SK-N-SH treated with all-trans-retinoic acid at 6 μM for 48 hours (cell line): ENCODE data around the gene SBF2.

Source experiments
- ATAC-seq: fragments of 200-7000 bp; cut with Tn5 transposase; 3 replicates; pipeline ENCODE4 v1.9.1; 2020; ENCODE audit warnings: mild to moderate bottlenecking, moderate library complexity
- ARNTL ChIP-seq: fragments of 450-650 bp; formaldehyde crosslinking; IDR thresholded peaks from 2 replicates; pipeline ENCODE4 v1.5.0; 2020; ENCODE audit warnings: low read depth, mild to moderate bottlenecking, moderate library complexity, borderline replicate concordance
- BACH2 ChIP-seq: fragments of 250-450 bp; sonication (Bioruptor Pico); IDR thresholded peaks from 2 replicates; pipeline ENCODE4 v1.9.0; 2021; ENCODE audit warnings: mild to moderate bottlenecking, borderline replicate concordance
- CREB5 ChIP-seq: fragments of 250-450 bp; sonication (Bioruptor Pico); IDR thresholded peaks from 2 replicates; pipeline ENCODE4 v1.5.1; 2020; ENCODE audit warnings: low read depth, mild to moderate bottlenecking, moderate library complexity
- CSDC2 ChIP-seq: fragments of 250-450 bp; sonication (Bioruptor Pico); IDR thresholded peaks from 2 replicates; pipeline ENCODE4 v1.5.0; 2020; ENCODE audit warnings: mild to moderate bottlenecking, moderate library complexity
- CSRNP3 ChIP-seq: fragments of 250-450 bp; sonication (Bioruptor Pico); IDR thresholded peaks from 2 replicates; pipeline ENCODE4 v1.5.1; 2021; ENCODE audit warnings: mild to moderate bottlenecking, moderate library complexity
- ESRRG ChIP-seq: fragments of 250-450 bp; sonication (Bioruptor Pico); IDR thresholded peaks from 2 replicates; pipeline ENCODE4 v1.6.1; 2021; ENCODE audit warnings: mild to moderate bottlenecking
- GLIS3 ChIP-seq: fragments of 250-450 bp; sonication (Bioruptor Pico); IDR thresholded peaks from 2 replicates; pipeline ENCODE4 v1.5.0; 2020; ENCODE audit warnings: mild to moderate bottlenecking, moderate library complexity
- ISL1 ChIP-seq: fragments of 250-450 bp; sonication (Bioruptor Pico); IDR thresholded peaks from 2 replicates; pipeline ENCODE4 v2.1.2; 2022; ENCODE audit warnings: mild to moderate bottlenecking, moderate library complexity
- OSR1 ChIP-seq: fragments of 250-450 bp; sonication (Bioruptor Pico); IDR thresholded peaks from 2 replicates; pipeline ENCODE4 v1.8.0; 2022; ENCODE audit warnings: moderate library complexity, mild to moderate bottlenecking, inconsistent platforms
- PATZ1 ChIP-seq: fragments of 250-450 bp; sonication (Bioruptor Pico); IDR thresholded peaks from 2 replicates; pipeline ENCODE4 v1.8.0; 2020; ENCODE audit warnings: mild to moderate bottlenecking, moderate library complexity, borderline replicate concordance
- POU6F1 ChIP-seq: fragments of 250-450 bp; sonication (Bioruptor Pico); IDR thresholded peaks from 2 replicates; pipeline ENCODE4 v1.8.0; 2021; ENCODE audit warnings: low read depth, mild to moderate bottlenecking, moderate library complexity, borderline replicate concordance
- PPARA ChIP-seq: fragments of 250-450 bp; sonication (Bioruptor Pico); IDR thresholded peaks from 2 replicates; pipeline ENCODE4 v1.5.0; 2020; ENCODE audit warnings: mild to moderate bottlenecking, borderline replicate concordance
- RARB ChIP-seq: fragments of 250-450 bp; sonication (Bioruptor Pico); IDR thresholded peaks from 2 replicates; pipeline ENCODE4 v1.8.0; 2021; ENCODE audit warnings: mild to moderate bottlenecking, moderate library complexity
- SNAI2 ChIP-seq: fragments of 250-450 bp; sonication (Bioruptor Pico); IDR thresholded peaks from 2 replicates; pipeline ENCODE4 v1.5.0; 2020; ENCODE audit warnings: mild to moderate bottlenecking, moderate library complexity
- TCF4 ChIP-seq: fragments of 250-450 bp; sonication (Bioruptor Pico); IDR thresholded peaks from 2 replicates; pipeline ENCODE4 v1.8.0; 2021; ENCODE audit warnings: mild to moderate bottlenecking, moderate library complexity, borderline replicate concordance
- TOX ChIP-seq: fragments of 250-450 bp; sonication (Bioruptor Pico); IDR thresholded peaks from 2 replicates; pipeline ENCODE4 v1.8.0; 2021; ENCODE audit warnings: mild to moderate bottlenecking, moderate library complexity, borderline replicate concordance
- TSHZ2 ChIP-seq: fragments of 250-450 bp; sonication (Bioruptor Pico); IDR thresholded peaks from 2 replicates; pipeline ENCODE4 v1.5.0; 2020; ENCODE audit warnings: mild to moderate bottlenecking, moderate library complexity
- ZC3H10 ChIP-seq: fragments of 250-450 bp; sonication (Bioruptor Pico); IDR thresholded peaks from 2 replicates; pipeline ENCODE4 v1.5.1; 2021; ENCODE audit warnings: mild to moderate bottlenecking, moderate library complexity
- ZNF565 ChIP-seq: fragments of 450-650 bp; formaldehyde crosslinking; conservative IDR thresholded peaks from 2 replicates; pipeline ENCODE4 v1.5.0; 2020; ENCODE audit warnings: low read depth, mild to moderate bottlenecking, moderate library complexity
- ZNF70 ChIP-seq: fragments of 450-650 bp; formaldehyde crosslinking; IDR thresholded peaks from 2 replicates; pipeline ENCODE4 v1.5.0; 2020; ENCODE audit warnings: mild to moderate bottlenecking, moderate library complexity

SBF2 gene

GRCh38 chr11:9952511-9953196 is 341.4 kb downstream of the SBF2 start:
- no peak for TF ChIP-seq ESRRG

GRCh38 chr11:9951807-9952206 is 342.2 kb downstream of the SBF2 start:
- TF ChIP-seq ZNF565 (CRISPR knock-in tag): no peak
- TF ChIP-seq GLIS3 (CRISPR knock-in tag): no peak
- no peak for TF ChIP-seq PPARA
- TF ChIP-seq ZC3H10 (CRISPR knock-in tag): no peak
- TF ChIP-seq CSDC2: no peak
- no peak for TF ChIP-seq ISL1 (CRISPR knock-in tag)
- TF ChIP-seq ESRRG: no peak
- no peak for TF ChIP-seq BACH2 (CRISPR knock-in tag)
- no peak for TF ChIP-seq TCF4 (CRISPR knock-in tag)
- no peak for TF ChIP-seq OSR1 (CRISPR knock-in tag)
- no peak for TF ChIP-seq TOX (CRISPR knock-in tag)
- no peak for ATAC-seq

More at GRCh38 chr11:9952511-9953196, 341.4 kb downstream of the SBF2 start:
- ATAC-seq: no peak

GRCh38 chr11:9950462-9950861 is 343.6 kb downstream of the SBF2 start:
- TF ChIP-seq ESRRG: no peak
- no peak for TF ChIP-seq TOX (CRISPR knock-in tag)
- TF ChIP-seq POU6F1 (CRISPR knock-in tag): no peak
- no peak for TF ChIP-seq CSRNP3
- no peak for TF ChIP-seq ISL1 (CRISPR knock-in tag)
- TF ChIP-seq CSDC2: no peak
- no peak for TF ChIP-seq ZC3H10 (CRISPR knock-in tag)
- TF ChIP-seq TCF4 (CRISPR knock-in tag): no peak
- TF ChIP-seq SNAI2: no peak
- TF ChIP-seq ARNTL (CRISPR knock-in tag): no peak
- no peak for TF ChIP-seq OSR1 (CRISPR knock-in tag)
- TF ChIP-seq TSHZ2 (CRISPR knock-in tag): no peak
- TF ChIP-seq ZNF70: no peak
- TF ChIP-seq PATZ1 (CRISPR knock-in tag): no peak
- ATAC-seq: no peak

GRCh38 chr11:9947231-9947864 is 346.7 kb downstream of the SBF2 start:
- no peak for ATAC-seq
- TF ChIP-seq ESRRG: no peak
- TF ChIP-seq RARB (CRISPR knock-in tag): no peak
- TF ChIP-seq ZC3H10 (CRISPR knock-in tag): no peak
- TF ChIP-seq SNAI2: no peak
- TF ChIP-seq CSDC2: no peak
- TF ChIP-seq BACH2 (CRISPR knock-in tag): no peak
- no peak for TF ChIP-seq POU6F1 (CRISPR knock-in tag)
- no peak for TF ChIP-seq TSHZ2 (CRISPR knock-in tag)
- TF ChIP-seq ARNTL (CRISPR knock-in tag): no peak
- TF ChIP-seq CREB5 (CRISPR knock-in tag): no peak
- TF ChIP-seq OSR1 (CRISPR knock-in tag): no peak
